GM21381 (cell line): ENCODE data around the gene MME.

Source experiments
- ATAC-seq: cut with Tn5 transposase; IDR thresholded peaks from one replicate; pipeline ENCODE4 v1.9.1; 2021; ENCODE audit warnings: mild to moderate bottlenecking, moderate library complexity; ENCODE audit not compliant: unreplicated experiment

MME gene

GRCh38 chr3:155135003-155135402, 54.9 kb downstream of the MME start:
- ATAC-seq, result no peak

GRCh38 chr3:155138677-155139076, 58.6 kb downstream of the MME start:
- ATAC-seq, result no peak

- ATAC-seq, result no peak
Observed at GRCh38 chr3:155147588-155147987, 67.5 kb downstream of the MME start.

GRCh38 chr3:155149494-155149893, 69.4 kb downstream of the MME start:
- ATAC-seq, result no peak

GRCh38 chr3:155153242-155154186, 73.4 kb downstream of the MME start:
- no peak for ATAC-seq

GRCh38 chr3:155154255-155154654, 74.1 kb downstream of the MME start:
- ATAC-seq, result no peak

- no peak for ATAC-seq
Observed at GRCh38 chr3:155158346-155159037, 78.4 kb downstream of the MME start.

- ATAC-seq, result no peak
Observed at GRCh38 chr3:155159301-155159700, 79.2 kb downstream of the MME start.

- no peak for ATAC-seq
Observed at GRCh38 chr3:155161640-155162292, 81.6 kb downstream of the MME start.

GRCh38 chr3:155164306-155164705, 84.2 kb downstream of the MME start:
- ATAC-seq, result no peak

GRCh38 chr3:155166441-155166840, 86.3 kb downstream of the MME start:
- ATAC-seq, result no peak

GRCh38 chr3:155169197-155169596, 89.1 kb downstream of the MME start:
- ATAC-seq, result no peak

GRCh38 chr3:155173771-155174170, 93.7 kb downstream of the MME start:
- ATAC-seq, result no peak

- no peak for ATAC-seq
Observed at GRCh38 chr3:155178810-155179436, 98.8 kb downstream of the MME start.

GRCh38 chr3:155179437-155179827, 99.3 kb downstream of the MME start:
- ATAC-seq, result no peak

GRCh38 chr3:155179966-155180757, 100.0 kb downstream of the MME start:
- no peak for ATAC-seq

- ATAC-seq, result no peak
Observed at GRCh38 chr3:155182467-155182866, 102.3 kb downstream of the MME start.

GRCh38 chr3:155184011-155184410, 103.9 kb downstream of the MME start:
- ATAC-seq, result no peak

GRCh38 chr3:155185631-155186071, 105.5 kb downstream of the MME start:
- no peak for ATAC-seq

- ATAC-seq, result no peak
Observed at GRCh38 chr3:155188031-155188430, 107.9 kb downstream of the MME start.
